HG03460 (cell line): Measurements from ENCODE around the gene PCBP2.

Experiments used
- ATAC-seq: cut with Tn5 transposase; IDR thresholded peaks from one replicate; pipeline ENCODE4 v1.9.1; 2021; ENCODE audit not compliant: unreplicated experiment

The PCBP2 gene

GRCh38 chr12:53492188-53492587, 40.3 kb downstream of the PCBP2 start:
- no peak for ATAC-seq

DNA sequence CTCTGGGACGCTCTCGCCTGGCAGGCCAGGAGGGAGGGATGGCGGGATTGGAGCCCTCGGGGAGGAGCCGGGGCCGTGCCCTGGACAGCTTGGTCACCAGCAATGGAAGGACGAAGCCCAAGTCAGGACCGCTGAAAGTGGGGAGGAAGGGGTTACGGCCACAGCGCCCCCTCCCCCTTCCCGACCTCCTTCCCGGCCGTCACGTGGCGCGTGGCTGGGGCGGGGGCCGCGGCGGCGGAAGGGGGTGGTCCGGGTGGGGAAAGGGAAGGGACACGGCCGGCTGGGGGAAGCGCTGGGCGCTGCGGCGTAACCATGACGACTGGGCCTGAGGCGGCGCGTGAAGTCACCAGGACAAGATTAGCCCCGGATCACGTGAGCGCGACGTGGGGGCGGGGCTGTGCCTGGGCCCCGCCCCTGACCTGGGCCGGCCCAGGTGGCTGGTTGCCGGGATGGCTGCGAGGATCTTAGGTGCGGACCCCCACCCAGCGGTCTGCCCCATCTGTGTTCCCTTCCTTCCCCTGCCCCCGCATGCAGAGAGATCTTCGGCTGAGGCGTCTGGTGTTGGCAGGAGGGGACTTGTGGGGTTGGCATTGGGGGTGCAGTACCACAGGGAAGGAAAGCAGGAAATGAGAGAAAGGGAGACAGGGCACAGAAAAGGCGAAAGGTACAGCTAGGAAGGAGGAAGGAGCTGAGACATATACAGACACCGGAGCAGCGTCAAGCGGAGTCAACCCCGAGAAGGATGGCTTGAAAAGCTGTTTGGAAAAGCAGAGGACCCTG, 41.1 kb downstream of the PCBP2 start:
- ATAC-seq: peak; percentile 95

DNA sequence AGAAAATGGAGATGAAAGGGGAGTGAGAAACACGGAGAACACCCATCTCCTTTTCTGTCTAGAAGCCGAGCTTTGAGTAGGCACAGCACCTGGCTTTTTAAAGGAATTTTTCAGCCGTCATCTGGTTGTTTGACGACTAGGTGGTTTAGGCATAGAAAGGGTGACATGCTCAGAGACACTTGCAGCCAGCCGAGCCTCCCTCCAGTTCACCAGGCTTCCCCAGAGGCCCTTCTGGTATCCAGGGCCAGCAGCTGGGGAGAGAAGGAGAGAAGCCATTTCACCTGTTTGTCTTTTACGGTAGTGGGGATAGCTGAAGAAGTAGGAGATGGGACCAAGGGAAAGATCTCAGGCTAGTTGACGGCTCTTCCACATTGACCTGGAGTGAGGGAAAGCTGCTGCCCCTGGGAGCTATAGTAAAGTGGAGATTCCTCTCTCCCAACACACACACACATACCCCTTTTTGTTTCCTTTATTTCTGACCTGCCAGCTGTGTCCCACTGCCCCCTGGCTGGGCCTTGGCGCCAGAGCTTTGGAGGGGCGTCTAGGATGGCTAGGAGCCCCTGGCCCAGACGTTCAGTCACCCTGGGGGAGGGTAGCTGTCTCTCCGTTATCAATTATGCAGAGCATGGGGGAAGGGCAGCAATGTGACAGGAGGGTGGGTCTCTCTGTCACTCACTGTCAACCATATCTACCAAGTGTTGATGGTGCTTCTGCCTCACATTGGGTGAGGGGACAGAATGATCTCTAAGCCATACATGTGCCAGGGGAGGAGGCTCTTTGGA, 41.9 kb downstream of the PCBP2 start:
- ATAC-seq: peak; percentile 5

GRCh38 chr12:53495903-53496751, 44.2 kb downstream of the PCBP2 start:
- ATAC-seq: no peak

DNA sequence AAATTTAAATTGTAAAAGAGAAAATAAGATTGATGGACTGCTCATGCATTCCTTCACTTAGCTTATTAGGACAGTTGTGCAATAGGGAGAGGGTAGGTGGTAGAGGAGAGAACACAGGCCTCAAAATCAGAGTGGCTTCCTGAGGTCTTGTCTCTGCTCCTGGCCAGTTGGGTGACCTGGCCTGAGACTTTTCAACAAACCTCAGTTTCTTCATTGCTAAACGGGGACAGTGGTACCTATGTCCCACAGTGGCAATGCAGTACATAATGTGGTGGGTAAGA, 44.8 kb downstream of the PCBP2 start:
- no peak for ATAC-seq

- no peak for ATAC-seq
Observed at GRCh38 chr12:53497461-53497860, 45.6 kb downstream of the PCBP2 start.

GRCh38 chr12:53498235-53498630, 46.3 kb downstream of the PCBP2 start:
- no peak for ATAC-seq

- no peak for ATAC-seq
Observed at GRCh38 chr12:53499266-53500141, 47.6 kb downstream of the PCBP2 start, which contains the start of gene MAP3K12. Gene MAP3K12 (minus strand): TSS chr12:53499458. CDS start chr12:53487391, 12,067 bp downstream.

- ATAC-seq: no peak
Observed at GRCh38 chr12:53500142-53500775, 48.4 kb downstream of the PCBP2 start.

DNA sequence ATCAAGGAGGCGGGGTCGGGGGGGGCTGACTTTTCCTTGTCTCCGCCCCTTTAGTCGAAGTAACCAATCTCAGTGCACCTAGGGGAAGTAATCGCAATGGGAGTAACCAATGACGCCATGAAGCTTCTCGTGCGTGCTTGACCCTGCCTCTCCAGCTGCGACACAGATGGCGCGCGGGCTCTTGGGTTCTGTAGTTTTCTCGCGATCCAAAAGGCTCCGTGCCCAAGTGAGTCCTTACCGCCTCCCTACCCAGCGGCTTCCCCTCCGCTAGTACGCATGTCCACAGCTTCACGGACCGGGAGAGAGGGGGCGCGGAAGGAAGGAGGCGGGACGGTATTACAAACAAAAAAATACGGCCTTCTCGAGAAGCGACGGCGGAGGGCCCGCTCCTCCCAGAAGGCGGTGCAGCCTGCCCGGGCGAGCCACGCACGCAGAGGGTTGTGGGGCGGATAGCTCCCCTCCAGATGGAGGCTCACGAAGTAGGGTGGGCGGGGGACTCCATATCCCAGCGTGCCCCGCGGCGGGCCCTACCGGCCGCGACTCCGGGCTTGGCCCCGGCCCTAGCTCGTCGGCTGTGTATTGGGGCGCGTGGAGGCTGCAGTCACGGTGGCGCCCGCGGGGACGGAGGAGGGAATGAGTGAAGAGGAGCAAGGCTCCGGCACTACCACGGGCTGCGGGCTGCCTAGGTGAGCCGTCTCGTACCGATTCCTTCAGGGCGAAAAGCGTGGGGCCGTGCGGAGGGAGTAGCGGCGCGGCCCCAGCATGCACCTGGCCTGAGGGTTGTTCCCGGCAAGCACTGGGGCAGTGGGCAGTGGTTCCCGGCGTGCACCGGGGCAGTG, 49.1 kb downstream of the PCBP2 start, which contains the start of gene TARBP2:
Gene TARBP2, plus strand, starts transcription at position 508 of the 839 bp plus-strand sequence. Its CDS starts 126 bp downstream, at position 634.
- peak; percentile 79 for ATAC-seq

DNA sequence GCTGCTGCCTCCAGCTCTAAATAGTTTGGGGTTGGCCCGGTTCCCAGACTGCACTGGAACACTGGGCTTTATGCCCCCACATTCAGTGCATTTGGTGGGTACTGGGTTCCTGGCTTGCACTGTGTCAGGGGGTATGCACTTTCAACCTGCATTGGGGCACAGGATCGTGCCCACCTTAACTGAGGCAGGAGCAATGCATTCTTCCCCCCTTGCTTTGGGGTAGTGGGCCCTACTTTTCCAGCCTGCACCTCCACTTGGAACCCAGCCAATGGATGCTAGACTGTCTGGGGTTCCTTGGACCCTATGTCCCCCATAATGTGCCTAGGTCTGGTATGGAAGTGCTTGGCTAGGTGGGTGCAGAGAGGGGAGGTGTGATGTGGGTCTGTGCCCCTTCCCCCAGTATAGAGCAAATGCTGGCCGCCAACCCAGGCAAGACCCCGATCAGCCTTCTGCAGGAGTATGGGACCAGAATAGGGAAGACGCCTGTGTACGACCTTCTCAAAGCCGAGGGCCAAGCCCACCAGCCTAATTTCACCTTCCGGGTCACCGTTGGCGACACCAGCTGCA, 49.8 kb downstream of the PCBP2 start:
- ATAC-seq: no peak

GRCh38 chr12:53502331-53502730, 50.4 kb downstream of the PCBP2 start:
- no peak for ATAC-seq

- no peak for ATAC-seq
Observed at GRCh38 chr12:53502983-53503728, 51.3 kb downstream of the PCBP2 start.

DNA sequence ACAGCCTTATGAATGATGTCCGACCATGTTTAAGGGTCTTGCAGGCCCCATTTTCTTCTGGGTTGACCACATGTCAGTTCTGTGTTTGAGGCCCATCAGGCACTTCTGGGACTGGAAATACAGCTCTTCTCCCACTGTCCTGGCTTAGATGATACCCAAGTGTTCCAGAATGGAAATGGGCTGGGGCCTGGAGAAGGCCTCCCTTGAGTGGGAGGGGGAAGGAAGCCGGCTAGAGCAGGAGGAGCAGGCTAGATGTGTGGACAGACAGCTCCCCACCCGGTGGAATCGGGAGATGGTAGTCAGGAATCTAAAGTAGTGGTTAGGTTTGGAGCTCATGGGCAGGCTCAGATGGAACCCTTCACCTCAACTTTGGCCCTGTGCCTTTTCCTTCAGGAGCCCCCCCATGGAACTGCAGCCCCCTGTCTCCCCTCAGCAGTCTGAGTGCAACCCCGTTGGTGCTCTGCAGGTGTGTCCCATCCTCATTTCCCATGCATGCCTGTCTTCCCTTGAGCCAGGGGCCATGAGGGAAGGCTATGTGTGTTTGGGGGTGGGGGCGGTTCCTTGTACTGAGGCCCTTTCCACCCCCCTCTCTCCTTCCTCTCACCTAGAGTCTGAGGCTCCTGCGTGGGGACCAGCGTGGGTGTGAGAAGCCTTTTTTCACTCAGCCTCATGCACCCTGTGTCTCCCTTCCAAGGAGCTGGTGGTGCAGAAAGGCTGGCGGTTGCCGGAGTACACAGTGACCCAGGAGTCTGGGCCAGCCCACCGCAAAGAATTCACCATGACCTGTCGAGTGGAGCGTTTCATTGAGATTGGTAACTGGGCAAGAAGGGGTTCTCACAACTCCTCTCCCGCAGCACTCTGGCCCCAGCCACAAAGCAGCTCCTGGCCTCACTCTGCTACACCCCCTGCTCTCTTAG, 52.4 kb downstream of the PCBP2 start:
- ATAC-seq: no peak

- ATAC-seq: no peak
Observed at GRCh38 chr12:53505086-53505485, 53.2 kb downstream of the PCBP2 start.

DNA sequence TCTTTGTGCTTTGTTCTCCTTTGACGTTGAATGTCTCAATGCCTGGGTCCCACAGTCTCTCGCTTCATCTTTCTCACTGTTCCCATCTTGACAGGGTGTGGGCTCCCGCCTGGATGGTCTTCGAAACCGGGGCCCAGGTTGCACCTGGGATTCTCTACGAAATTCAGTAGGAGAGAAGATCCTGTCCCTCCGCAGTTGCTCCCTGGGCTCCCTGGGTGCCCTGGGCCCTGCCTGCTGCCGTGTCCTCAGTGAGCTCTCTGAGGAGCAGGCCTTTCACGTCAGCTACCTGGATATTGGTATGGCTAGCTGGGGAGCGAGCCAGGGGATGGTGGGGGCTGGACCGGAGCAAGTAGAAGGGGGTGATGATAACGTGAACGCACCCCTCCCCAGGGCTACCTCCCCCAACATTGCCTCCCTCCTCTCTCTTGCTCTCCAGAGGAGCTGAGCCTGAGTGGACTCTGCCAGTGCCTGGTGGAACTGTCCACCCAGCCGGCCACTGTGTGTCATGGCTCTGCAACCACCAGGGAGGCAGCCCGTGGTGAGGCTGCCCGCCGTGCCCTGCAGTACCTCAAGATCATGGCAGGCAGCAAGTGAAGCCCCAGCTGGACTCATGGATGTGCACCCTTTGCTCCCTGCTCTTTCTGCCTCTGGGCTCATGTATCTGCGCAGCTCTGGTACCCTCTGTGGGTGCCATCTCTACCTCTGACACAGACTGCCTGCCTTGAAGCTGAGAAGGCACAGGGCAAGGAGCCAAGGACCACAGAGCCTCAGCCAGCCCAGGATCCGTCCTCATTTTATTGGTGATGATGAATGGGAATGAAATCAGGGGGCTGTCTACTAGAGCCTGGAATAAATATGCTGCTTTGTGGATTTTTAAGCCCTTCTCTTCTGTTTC, 53.9 kb downstream of the PCBP2 start:
- no peak for ATAC-seq
